Measurements from ENCODE around the gene TLE5. TPM values are rescaled to one million over a fixed set of nuclear protein-coding genes. Genes with fewer than 3 reads are reported as not detected.
A peak's percentile ranks its signal among the peaks of the same experiment; 100 is the strongest.
"Not testable (repeated sequence)": the region's sequence is repeated elsewhere in the genome, so short reads cannot be mapped to it uniquely, and the experiment has no call there.

Gene TLE5
- total RNA-seq, 2 experiments from 2014 or later, result 635 to 655 TPM

DNA sequence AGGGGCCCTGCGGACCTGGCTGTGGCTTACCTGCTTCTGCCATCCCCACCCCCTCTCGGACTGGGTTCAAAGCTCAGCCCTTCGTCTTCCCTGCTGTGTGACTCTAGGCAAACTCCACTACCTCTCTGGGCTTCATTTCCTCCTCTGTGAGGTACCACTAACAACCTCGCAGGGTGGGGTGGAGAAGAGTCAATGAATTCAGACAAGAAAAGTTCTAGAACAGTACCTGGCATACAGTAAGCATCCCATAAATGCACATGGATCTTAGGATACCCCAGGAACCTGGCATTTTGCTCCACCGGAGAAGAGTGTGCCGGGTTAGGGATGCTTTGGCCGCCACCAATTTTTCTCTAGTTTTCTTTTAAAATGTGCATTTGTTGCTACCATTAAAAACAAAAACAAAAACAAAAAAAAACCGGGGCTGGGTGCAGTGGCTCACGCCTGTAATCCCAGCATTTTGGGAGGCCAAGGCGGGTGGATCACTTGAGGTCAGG is 3.4 kb downstream of the TLE5 start:
- CTCF ChIA-PET, result interaction anchor here (0.8 to 1.4 kb wide), 4 partner anchors 16 to 108 kb away, joined by 3 read pairs; no protein-coding TSS in a partner anchor
- Mint-ChIP-seq H3K4me3 (no peak overlapping the region), H3K9me3 (ENCODE audit: insufficient read depth) (no peaks in the 10 kb centered on the region), H3K4me1 (ENCODE audit: low read depth) (peaks cover 52% of the 10 kb centered on the region), H3K27ac (peak overlapping the region; percentile 27), H3K27me3 (ENCODE audit: low read depth) (no peaks in the 10 kb centered on the region), H3K36me3 (ENCODE audit: low read depth) (peaks cover 50% of the 10 kb centered on the region)
- ATAC-seq, result no peak
- POLR2A ChIA-PET, result interaction anchor here (1.0 to 5.0 kb wide), 3 partner anchors 13 to 22 kb away, joined by 3 to 23 read pairs (median 5); no protein-coding TSS in a partner anchor
- no peak for DNase-seq

GRCh38 chr19:3058009-3058820 is 4.1 kb downstream of the TLE5 start:
- ATAC-seq, result no peak
- peak overlapping the region; percentile 25 for H3K27ac Mint-ChIP-seq
- CTCF ChIA-PET, result interaction anchor here (1.0 to 1.4 kb wide), 3 partner anchors 15 to 71 kb away, joined by 3 read pairs; no protein-coding TSS in a partner anchor
- DNase-seq, result no peak
- H3K4me1 Mint-ChIP-seq (ENCODE audit: low read depth), result peaks cover 46% of the 10 kb centered on the region
- H3K27me3 Mint-ChIP-seq (ENCODE audit: low read depth), result no peaks in the 10 kb centered on the region
- POLR2A ChIA-PET, result interaction anchor here (1.0 to 1.7 kb wide), 2 partner anchors 13 to 16 kb away, joined by 3 to 5 read pairs; no protein-coding TSS in a partner anchor
- no peaks in the 10 kb centered on the region for H3K9me3 Mint-ChIP-seq (ENCODE audit: insufficient read depth)
- H3K4me3 Mint-ChIP-seq, result no peak overlapping the region
- H3K36me3 Mint-ChIP-seq (ENCODE audit: low read depth), result peaks cover 50% of the 10 kb centered on the region

DNA sequence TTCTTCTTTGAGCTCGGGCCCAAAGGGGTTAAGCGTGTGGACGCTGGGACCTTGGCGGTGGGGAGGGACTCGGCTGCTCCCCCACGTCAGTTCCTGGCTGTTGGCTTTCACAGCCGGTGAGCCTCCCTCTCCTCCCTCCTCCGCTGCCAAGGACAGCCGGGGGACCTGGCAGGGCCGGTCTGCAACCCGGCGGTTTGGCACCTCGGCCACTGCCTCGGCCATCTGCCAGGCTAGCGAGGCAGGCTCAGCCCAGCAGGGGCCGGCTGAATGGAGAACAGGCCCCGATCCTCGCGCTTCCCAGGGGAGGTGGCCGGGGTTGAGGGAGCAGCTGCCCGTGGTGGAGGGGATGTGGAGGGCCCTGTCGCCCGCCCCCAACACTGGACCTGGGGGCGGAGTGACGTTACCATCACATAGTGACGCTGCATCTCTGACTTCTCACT is 5.0 kb downstream of the TLE5 start:
- peaks cover 53% of the 10 kb centered on the region for H3K36me3 Mint-ChIP-seq (ENCODE audit: low read depth)
- ChIA-PET POLR2A (no interaction called here), CTCF (no interaction called here)
- ATAC-seq (no peak), DNase-seq (no peak)
- no peak overlapping the region for H3K27ac Mint-ChIP-seq
- no peaks in the 10 kb centered on the region for H3K9me3 Mint-ChIP-seq (ENCODE audit: insufficient read depth)
- no peaks in the 10 kb centered on the region for H3K27me3 Mint-ChIP-seq (ENCODE audit: low read depth)
- no peak overlapping the region for H3K4me3 Mint-ChIP-seq
- peaks cover 42% of the 10 kb centered on the region for H3K4me1 Mint-ChIP-seq (ENCODE audit: low read depth)

- H3K36me3 Mint-ChIP-seq (ENCODE audit: low read depth), result peaks cover 55% of the 10 kb centered on the region
- no peaks in the 10 kb centered on the region for H3K9me3 Mint-ChIP-seq (ENCODE audit: insufficient read depth)
- CTCF ChIA-PET, result no interaction called here
- no peak for ATAC-seq
- no peaks in the 10 kb centered on the region for H3K27me3 Mint-ChIP-seq (ENCODE audit: low read depth)
- POLR2A ChIA-PET, result interaction anchor here (0.7 kb wide), 1 partner anchor 20 kb away, joined by 3 read pairs; no protein-coding TSS in a partner anchor
- DNase-seq, result no peak
- peaks cover 42% of the 10 kb centered on the region for H3K4me1 Mint-ChIP-seq (ENCODE audit: low read depth)
- no peak overlapping the region for H3K4me3 Mint-ChIP-seq
- H3K27ac Mint-ChIP-seq, result no peak overlapping the region
Observed at GRCh38 chr19:3056417-3057088, 5.7 kb downstream of the TLE5 start.

- no peak for ATAC-seq
- POLR2A ChIA-PET, result interaction anchor here (0.7 kb wide), 1 partner anchor 20 kb away, joined by 3 read pairs; no protein-coding TSS in a partner anchor
- H3K27ac Mint-ChIP-seq, result no peak overlapping the region
- CTCF ChIA-PET, result no interaction called here
- H3K36me3 Mint-ChIP-seq (ENCODE audit: low read depth), result peaks cover 53% of the 10 kb centered on the region
- H3K27me3 Mint-ChIP-seq (ENCODE audit: low read depth), result no peaks in the 10 kb centered on the region
- no peak for DNase-seq
- no peak overlapping the region for H3K4me3 Mint-ChIP-seq
- H3K9me3 Mint-ChIP-seq (ENCODE audit: insufficient read depth), result no peaks in the 10 kb centered on the region
- H3K4me1 Mint-ChIP-seq (ENCODE audit: low read depth), result peaks cover 40% of the 10 kb centered on the region
Observed at GRCh38 chr19:3055741-3056416, 6.4 kb downstream of the TLE5 start.

- ATAC-seq (no peak), DNase-seq (no peak)
- Mint-ChIP-seq H3K4me1 (ENCODE audit: low read depth) (peaks cover 36% of the 10 kb centered on the region), H3K27ac (peak overlapping the region; percentile 65), H3K36me3 (ENCODE audit: low read depth) (peaks cover 49% of the 10 kb centered on the region), H3K9me3 (ENCODE audit: insufficient read depth) (no peaks in the 10 kb centered on the region), H3K27me3 (ENCODE audit: low read depth) (no peaks in the 10 kb centered on the region), H3K4me3 (no peak overlapping the region)
- CTCF ChIA-PET, result no interaction called here
- POLR2A ChIA-PET, result interaction anchor here (0.9 kb wide), 1 partner anchor 19 kb away, joined by 4 read pairs; no protein-coding TSS in a partner anchor
Observed at GRCh38 chr19:3054972-3055740, 7.1 kb downstream of the TLE5 start.

- H3K9me3 Mint-ChIP-seq (ENCODE audit: insufficient read depth), result no peaks in the 10 kb centered on the region
- DNase-seq, result no peak
- ATAC-seq, result no peak
- H3K4me1 Mint-ChIP-seq (ENCODE audit: low read depth), result peaks cover 29% of the 10 kb centered on the region
- ChIA-PET POLR2A (interaction anchor here (0.9 kb wide), 1 partner anchor 18 kb away, joined by 4 read pairs; no protein-coding TSS in a partner anchor), CTCF (no interaction called here)
- no peaks in the 10 kb centered on the region for H3K27me3 Mint-ChIP-seq (ENCODE audit: low read depth)
- H3K27ac Mint-ChIP-seq, result peak overlapping the region; percentile 65
- H3K36me3 Mint-ChIP-seq (ENCODE audit: low read depth), result peaks cover 42% of the 10 kb centered on the region
- no peak overlapping the region for H3K4me3 Mint-ChIP-seq
Observed at GRCh38 chr19:3054265-3054971, 7.9 kb downstream of the TLE5 start.

DNA sequence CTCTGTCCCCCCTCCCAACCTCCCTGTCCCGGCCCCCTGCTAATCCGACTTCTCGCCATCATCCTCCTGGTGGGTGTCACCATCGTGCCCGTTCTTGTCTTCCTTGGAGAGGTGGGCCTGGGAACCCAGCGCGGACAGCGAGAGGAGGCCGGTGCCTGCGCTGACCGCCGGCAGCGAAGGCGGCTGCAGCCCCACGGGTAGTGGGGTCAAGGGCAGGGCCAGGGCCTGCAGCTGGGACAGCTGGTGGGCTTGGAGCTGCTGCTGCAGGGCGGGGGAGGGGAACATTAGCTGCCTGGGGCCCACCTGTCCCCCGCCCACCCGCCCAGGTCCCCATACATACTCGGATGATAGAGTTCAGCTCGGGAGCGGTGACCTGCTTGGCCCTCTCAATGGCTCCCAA is 8.5 kb downstream of the TLE5 start:
- Mint-ChIP-seq H3K9me3 (ENCODE audit: insufficient read depth) (no peaks in the 10 kb centered on the region), H3K27me3 (ENCODE audit: low read depth) (peaks cover 3% of the 10 kb centered on the region), H3K4me3 (no peak overlapping the region), H3K27ac (no peak overlapping the region), H3K36me3 (ENCODE audit: low read depth) (peaks cover 40% of the 10 kb centered on the region), H3K4me1 (ENCODE audit: low read depth) (peaks cover 25% of the 10 kb centered on the region)
- ChIA-PET CTCF (interaction anchor here (1.3 kb wide), 1 partner anchor 103 kb away, joined by 8 read pairs; no protein-coding TSS in a partner anchor), POLR2A (interaction anchor here (1.2 kb wide), 1 partner anchor 18 kb away, joined by 5 read pairs; no protein-coding TSS in a partner anchor)
- ATAC-seq, result no peak
- no peak for DNase-seq

GRCh38 chr19:3053218-3053621 is 9.1 kb downstream of the TLE5 start:
- no peak overlapping the region for H3K4me3 Mint-ChIP-seq
- H3K27ac Mint-ChIP-seq, result no peak overlapping the region
- DNase-seq (no peak), ATAC-seq (no peak)
- peaks cover 3% of the 10 kb centered on the region for H3K27me3 Mint-ChIP-seq (ENCODE audit: low read depth)
- peaks cover 21% of the 10 kb centered on the region for H3K4me1 Mint-ChIP-seq (ENCODE audit: low read depth)
- H3K36me3 Mint-ChIP-seq (ENCODE audit: low read depth), result peaks cover 36% of the 10 kb centered on the region
- no peaks in the 10 kb centered on the region for H3K9me3 Mint-ChIP-seq (ENCODE audit: insufficient read depth)
- POLR2A ChIA-PET, result interaction anchor here (1.0 to 2.3 kb wide), 5 partner anchors 7 to 48 kb away, joined by 3 to 8 read pairs (median 4); no protein-coding TSS in a partner anchor
- CTCF ChIA-PET, result interaction anchor here (1.3 to 1.9 kb wide), 3 partner anchors 7 to 102 kb away, joined by 4 to 8 read pairs (median 7); no protein-coding TSS in a partner anchor

- Mint-ChIP-seq H3K4me1 (ENCODE audit: low read depth) (peaks cover 13% of the 10 kb centered on the region), H3K36me3 (ENCODE audit: low read depth) (peaks cover 16% of the 10 kb centered on the region)
- POLR2A ChIA-PET; CTCF ChIA-PET; H3K4me3 Mint-ChIP-seq; DNase-seq; H3K9me3 Mint-ChIP-seq (ENCODE audit: insufficient read depth); H3K27me3 Mint-ChIP-seq (ENCODE audit: low read depth); ATAC-seq; H3K27ac Mint-ChIP-seq: not testable (repeated sequence)
Observed at GRCh38 chr19:3050016-3050415, 12.3 kb downstream of the TLE5 start.

All from activated CD8-positive, alpha-beta T cell treated with anti-CD3 and anti-CD28 coated beads, Interleukin-2, amount 10 ng/mL, durations not matched to agents 7 days and 5 days (primary cell).